Measurements from ENCODE around the gene PTH2.

Gene PTH2

DNA sequence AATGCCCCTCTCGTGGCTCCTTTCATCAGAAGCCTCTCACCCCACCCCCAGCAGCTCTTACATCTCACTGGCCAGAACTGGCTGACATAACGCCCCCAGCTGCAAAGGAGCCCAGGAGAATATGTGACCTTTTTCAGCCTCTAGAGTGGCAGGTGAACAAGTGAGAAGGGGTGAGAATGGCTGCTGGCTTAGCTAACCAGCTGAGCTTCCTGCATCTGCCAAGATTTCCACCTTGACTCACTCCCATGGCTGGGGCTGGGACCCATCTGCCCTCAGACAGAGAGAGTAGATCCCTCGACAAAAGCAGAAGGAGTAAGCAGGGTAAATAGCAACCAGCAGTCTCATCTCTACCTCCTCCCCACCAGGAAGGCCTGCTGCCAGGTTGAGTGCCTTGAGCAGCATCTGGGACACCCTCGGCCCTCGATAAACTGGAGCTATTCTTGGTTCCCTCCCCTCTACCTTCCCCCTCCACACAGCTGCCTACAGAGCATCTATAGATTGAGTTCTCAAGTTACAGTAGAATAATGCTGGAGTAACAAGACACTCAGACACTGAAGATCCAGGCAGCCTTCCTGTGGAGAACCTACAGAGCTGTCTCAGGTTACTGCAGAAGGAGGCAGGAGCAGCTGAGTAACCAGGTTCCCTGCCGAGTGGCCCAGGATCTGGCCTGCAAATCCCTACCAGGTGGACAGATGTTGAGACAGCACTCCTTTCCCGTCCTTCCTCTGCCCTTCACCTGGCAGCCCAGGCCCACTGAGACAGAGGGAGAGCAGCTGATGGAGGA is 19.6 kb downstream of the PTH2 start:
- TF ChIP-seq, protein P1, sequence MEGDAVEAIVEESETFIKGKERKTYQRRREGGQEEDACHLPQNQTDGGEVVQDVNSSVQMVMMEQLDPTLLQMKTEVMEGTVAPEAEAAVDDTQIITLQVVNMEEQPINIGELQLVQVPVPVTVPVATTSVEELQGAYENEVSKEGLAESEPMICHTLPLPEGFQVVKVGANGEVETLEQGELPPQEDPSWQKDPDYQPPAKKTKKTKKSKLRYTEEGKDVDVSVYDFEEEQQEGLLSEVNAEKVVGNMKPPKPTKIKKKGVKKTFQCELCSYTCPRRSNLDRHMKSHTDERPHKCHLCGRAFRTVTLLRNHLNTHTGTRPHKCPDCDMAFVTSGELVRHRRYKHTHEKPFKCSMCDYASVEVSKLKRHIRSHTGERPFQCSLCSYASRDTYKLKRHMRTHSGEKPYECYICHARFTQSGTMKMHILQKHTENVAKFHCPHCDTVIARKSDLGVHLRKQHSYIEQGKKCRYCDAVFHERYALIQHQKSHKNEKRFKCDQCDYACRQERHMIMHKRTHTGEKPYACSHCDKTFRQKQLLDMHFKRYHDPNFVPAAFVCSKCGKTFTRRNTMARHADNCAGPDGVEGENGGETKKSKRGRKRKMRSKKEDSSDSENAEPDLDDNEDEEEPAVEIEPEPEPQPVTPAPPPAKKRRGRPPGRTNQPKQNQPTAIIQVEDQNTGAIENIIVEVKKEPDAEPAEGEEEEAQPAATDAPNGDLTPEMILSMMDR (IDR thresholded peaks at IDR 0.05; ENCODE audit: low read depth, low read length, missing control alignments), result no peak
- peak; percentile 46 for DNase-seq (ENCODE audit: extremely low read depth, low read depth)
- no peak overlapping the region for H3K4me3 ChIP-seq (replicated peaks; ENCODE audit: low read depth, low read length)

DNA sequence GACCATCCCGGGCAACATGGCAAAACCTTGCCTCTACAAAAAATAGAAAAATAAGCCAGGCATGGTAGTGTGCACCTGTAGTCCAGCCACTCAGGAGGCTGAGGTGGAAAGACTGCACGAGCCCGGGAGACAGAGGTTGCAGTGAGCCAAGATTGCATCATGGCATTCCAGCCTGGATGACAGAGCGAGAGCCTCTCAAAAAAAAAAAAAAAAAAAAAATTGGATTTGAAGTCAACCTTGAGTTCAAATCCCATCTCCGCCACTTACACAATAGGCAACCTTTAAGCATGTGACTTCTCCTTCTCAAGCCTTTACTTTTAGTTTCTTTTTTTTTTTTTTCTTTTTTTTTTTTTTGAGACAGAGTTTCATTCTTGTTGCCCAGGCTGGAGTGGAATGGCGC is 23.2 kb downstream of the PTH2 start:
- no peak for DNase-seq (ENCODE audit: extremely low read depth, low read depth)
- TF ChIP-seq, protein P1 (IDR thresholded peaks at IDR 0.05; ENCODE audit: low read depth, low read length, missing control alignments), result no peak
- H3K4me3 ChIP-seq (replicated peaks; ENCODE audit: low read depth, low read length), result no peak overlapping the region

DNA sequence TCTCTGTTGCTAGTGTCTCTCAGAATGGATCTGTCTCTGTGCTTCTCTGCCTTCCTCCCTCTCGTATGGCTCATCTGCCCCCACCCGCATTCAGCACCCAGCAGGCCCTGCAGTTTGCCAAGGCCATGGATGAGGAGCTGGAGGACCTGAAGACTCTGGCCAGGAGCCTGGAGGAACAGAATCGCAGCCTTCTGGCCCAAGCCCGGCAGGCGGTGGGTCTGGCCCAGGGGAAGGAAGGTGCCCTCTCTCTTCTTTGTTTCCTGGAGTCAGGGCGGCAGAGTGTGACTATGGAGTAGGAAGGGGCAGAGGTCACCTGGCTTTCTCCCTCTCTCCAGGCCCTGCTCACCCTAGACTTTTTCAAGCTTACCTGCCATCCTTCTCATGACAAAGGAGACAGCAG is 24.3 kb downstream of the PTH2 start:
- DNase-seq (ENCODE audit: extremely low read depth, low read depth), result no peak
- TF ChIP-seq, protein P1 (IDR thresholded peaks at IDR 0.05; ENCODE audit: low read depth, low read length, missing control alignments), result no peak
- H3K4me3 ChIP-seq (replicated peaks; ENCODE audit: low read depth, low read length), result no peak overlapping the region

DNA sequence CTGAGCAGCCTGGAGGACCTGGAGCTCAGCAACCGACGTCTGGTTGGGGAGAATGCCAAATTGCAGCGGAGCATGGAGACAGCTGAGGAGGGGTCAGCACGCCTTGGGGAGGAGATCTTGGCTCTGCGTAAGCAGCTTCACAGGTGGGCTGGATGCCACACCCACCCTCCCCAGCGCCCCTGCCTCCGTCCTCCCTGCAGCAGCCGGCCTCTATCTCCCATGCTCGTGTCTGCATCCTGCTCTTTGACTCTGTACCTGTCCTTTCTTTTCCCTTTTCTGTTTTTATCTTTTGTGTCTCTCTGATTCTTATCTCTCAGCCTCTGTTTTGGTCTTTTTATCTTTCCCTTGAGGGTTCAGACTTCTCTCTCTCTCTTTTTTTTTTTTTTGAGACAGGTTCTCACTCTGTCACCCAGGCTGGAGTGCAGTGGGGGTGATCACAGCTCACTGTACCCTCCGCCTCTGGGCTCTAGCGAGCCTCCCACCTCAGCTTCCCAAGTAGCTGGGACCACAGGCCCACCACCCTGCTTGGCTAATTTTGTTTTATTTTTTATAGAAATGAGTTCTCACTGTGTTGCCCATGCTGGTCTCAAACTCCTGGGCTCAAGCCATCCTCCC is 25.1 kb downstream of the PTH2 start:
- TF ChIP-seq, protein P1 (IDR thresholded peaks at IDR 0.05; ENCODE audit: low read depth, low read length, missing control alignments), result no peak
- no peak overlapping the region for H3K4me3 ChIP-seq (replicated peaks; ENCODE audit: low read depth, low read length)
- DNase-seq (ENCODE audit: extremely low read depth, low read depth), result no peak

DNA sequence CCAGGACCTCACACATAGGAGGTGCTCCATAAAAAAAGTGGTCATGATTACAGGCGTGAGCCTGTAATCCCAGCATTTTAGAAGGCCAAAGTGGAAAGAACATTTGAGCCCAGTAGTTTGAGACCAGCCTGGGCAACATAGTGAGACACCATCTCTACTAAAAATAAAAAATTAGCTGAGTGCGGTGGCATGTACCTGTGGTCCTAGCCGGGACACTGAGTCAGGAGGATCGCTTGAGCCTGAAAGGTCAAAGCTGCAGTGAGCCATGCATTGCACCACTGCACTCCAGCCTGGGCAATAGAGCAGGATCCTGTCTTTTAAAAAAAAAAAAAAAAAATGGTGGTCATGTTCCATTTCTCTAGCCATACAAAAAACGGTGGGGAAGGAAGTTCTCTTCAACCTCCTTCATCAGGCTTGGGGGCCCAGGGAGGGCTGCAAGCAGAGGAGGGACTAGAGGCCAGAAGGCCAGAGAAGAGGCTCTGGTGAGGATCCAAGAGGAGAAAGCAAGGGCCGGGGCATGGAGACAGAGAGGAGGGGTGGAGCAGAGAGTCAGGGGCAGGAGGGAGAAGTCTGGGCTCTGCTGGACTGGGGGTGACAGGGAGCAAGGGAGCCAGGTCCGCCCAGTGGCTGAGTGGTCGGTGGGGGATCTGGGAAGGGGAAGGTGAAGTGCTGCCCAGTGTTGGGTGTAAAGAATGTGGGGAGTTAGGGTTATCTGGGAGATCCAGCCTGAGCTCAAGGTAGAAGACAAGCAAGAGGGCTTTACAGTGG is 26.3 kb downstream of the PTH2 start:
- no peak for DNase-seq (ENCODE audit: extremely low read depth, low read depth)
- TF ChIP-seq, protein P1 (IDR thresholded peaks at IDR 0.05; ENCODE audit: low read depth, low read length, missing control alignments), result no peak
- H3K4me3 ChIP-seq (replicated peaks; ENCODE audit: low read depth, low read length), result no peak overlapping the region

DNA sequence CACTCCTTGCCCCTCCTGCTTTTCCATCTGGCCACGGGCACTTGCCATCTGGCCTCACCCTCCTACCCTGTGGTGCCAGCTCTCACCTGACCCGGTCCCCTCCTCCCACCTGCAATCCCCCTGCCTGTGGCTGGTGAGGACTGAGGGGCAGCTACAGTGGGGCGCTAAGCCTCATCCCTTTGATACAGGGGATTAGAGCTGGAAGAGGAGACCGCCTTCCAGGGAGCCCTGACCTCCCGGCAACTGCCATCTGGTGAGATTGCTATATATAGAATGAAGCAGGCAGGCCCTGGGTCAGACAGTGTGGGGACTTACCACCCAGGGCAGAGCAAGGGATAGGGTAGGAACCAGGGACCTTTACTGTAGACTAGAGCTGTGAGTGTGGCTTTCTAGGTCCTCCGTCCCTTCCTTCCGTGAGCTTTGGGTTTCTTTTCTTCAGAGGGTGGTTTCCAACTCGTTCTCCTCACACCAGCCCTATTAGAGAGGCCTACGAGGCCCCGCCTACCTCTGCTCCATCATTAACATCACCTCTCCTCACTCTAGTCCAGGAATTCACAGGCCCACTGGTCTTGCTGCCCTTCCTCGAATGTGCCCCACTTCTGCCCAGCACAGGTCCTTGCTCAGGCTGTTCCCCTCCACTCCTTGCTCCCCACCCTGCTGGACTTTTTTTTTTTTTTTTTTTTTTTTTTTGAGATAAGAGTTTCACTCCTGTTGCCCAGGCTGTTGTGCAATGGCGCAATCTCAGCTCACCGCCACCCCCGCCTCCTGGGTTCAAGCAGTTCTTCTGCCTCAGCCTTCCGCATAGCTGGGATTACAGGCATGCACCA is 27.4 kb downstream of the PTH2 start:
- no peak overlapping the region for H3K4me3 ChIP-seq (replicated peaks; ENCODE audit: low read depth, low read length)
- DNase-seq (ENCODE audit: extremely low read depth, low read depth), result no peak
- TF ChIP-seq, protein P1 (IDR thresholded peaks at IDR 0.05; ENCODE audit: low read depth, low read length, missing control alignments), result no peak

All from HFF-Myc (cell line).